SK-N-SH (cell line): Measurements from ENCODE around the gene PDHX. TPM values are rescaled to one million over a fixed set of nuclear protein-coding genes. Genes with fewer than 3 reads are reported as not detected.
"Not testable (repeated sequence)": the region's sequence is repeated elsewhere in the genome, so short reads cannot be mapped to it uniquely, and the experiment has no call there.

ENCODE experiments used
- CTCF ChIA-PET: fragments of 300-600, 350-600 bp; formaldehyde crosslinking; extraction: SDS; loops from one replicate; lab custom pipeline; 2021; lab: Yijun Ruan, JAX
- POLR2A ChIA-PET: fragments of 350-600 bp; sonication (Branson Sonifier 250); formaldehyde crosslinking; extraction: SDS; loops from one replicate; lab custom pipeline; 2020; ENCODE audit warnings: antibody characterized with exemption, inconsistent platforms; lab: Yijun Ruan, JAX
- DNase-seq: peaks from one replicate; pipeline ENCODE4 v3.0.0; 2012
- H2AFZ ChIP-seq: fragments of 200-600 bp; sonication (generic); 2 replicates; pipeline ENCODE4 v1.8.1; 2016; ENCODE audit warnings: antibody characterized with exemption, mild to moderate bottlenecking, low read depth
- H3F3A ChIP-seq: fragments of 200-600 bp; sonication (generic); replicated peaks from 2 replicates; pipeline ENCODE3; 2016; ENCODE audit warnings: antibody characterized with exemption, mild to moderate bottlenecking; ENCODE audit not compliant: insufficient read depth
- H3K27ac ChIP-seq, 2 experiments: fragments of 200-500 bp in 1 of 2; fragments of 200-600 bp in 1 of 2; sonication (Bioruptor generic) in 1 of 2; sonication (generic), shearing (Covaris generic) in 1 of 2; 2 replicates each; pipeline versions ENCODE4 v1.5.1 to v1.6.1; 2014 to 2016; ENCODE audit warnings: low read depth in 2 of 2, inconsistent platforms in 1 of 2, low read length in 1 of 2, mild to moderate bottlenecking in 1 of 2, mixed read lengths in 1 of 2
- H3K27me3 ChIP-seq: fragments of 200-600 bp; sonication (generic), shearing (Covaris generic); 2 replicates; pipeline ENCODE4 v1.6.1; 2016; ENCODE audit warnings: mixed run types; ENCODE audit not compliant: insufficient read depth
- H3K36me3 ChIP-seq, 2 experiments: fragments of 200-500 bp in 1 of 2; fragments of 200-600 bp in 1 of 2; sonication (Bioruptor generic) in 1 of 2; sonication (generic) in 1 of 2; replicated peaks in 1 of 2; 2 replicates each; pipeline versions ENCODE3 to v1.5.1; 2014 to 2016; ENCODE audit warnings: low read length in 1 of 2, mild to moderate bottlenecking in 1 of 2; ENCODE audit not compliant: insufficient read depth in 2 of 2, control insufficient read depth in 1 of 2
- H3K4me1 ChIP-seq, 2 experiments: fragments of 200-500 bp in 1 of 2; fragments of 200-600 bp in 1 of 2; sonication (Bioruptor generic) in 1 of 2; sonication (generic), shearing (Covaris generic) in 1 of 2; 2 replicates each; pipeline versions ENCODE4 v1.5.1 to v1.6.1; 2014 to 2016; ENCODE audit warnings: low read depth in 1 of 2, low read length in 1 of 2, mixed run types in 1 of 2; ENCODE audit not compliant: insufficient read depth in 2 of 2, control insufficient read depth in 1 of 2
- H3K4me2 ChIP-seq: fragments of 200-600 bp; sonication (generic), shearing (Covaris generic); 2 replicates; pipeline ENCODE4 v1.6.1; 2017; ENCODE audit warnings: mixed run types
- H3K4me3 ChIP-seq, 2 experiments: fragments of 200-500 bp in 1 of 2; fragments of 200-600 bp in 1 of 2; sonication (Bioruptor generic) in 1 of 2; sonication (generic), shearing (Covaris generic) in 1 of 2; 2 replicates each; pipeline versions ENCODE4 v1.5.1 to v1.8.1; 2014 to 2016; ENCODE audit warnings: low read depth in 2 of 2, inconsistent platforms in 1 of 2, low read length in 1 of 2, mild to moderate bottlenecking in 1 of 2, mixed read lengths in 1 of 2, moderate library complexity in 1 of 2
- H3K79me2 ChIP-seq: fragments of 200-600 bp; sonication (generic); 2 replicates; pipeline ENCODE4 v1.8.1; 2017; ENCODE audit warnings: mild to moderate bottlenecking; ENCODE audit not compliant: insufficient read depth
- H3K9ac ChIP-seq: fragments of 200-600 bp; sonication (generic); 2 replicates; pipeline ENCODE4 v1.6.1; 2017; ENCODE audit warnings: mixed run types
- H3K9me2 ChIP-seq: fragments of 200-600 bp; sonication (generic); 2 replicates; pipeline ENCODE4 v1.6.1; 2017; ENCODE audit warnings: mixed run types
- H3K9me3 ChIP-seq: fragments of 200-600 bp; sonication (generic); 2 replicates; pipeline ENCODE4 v1.6.1; 2017; ENCODE audit warnings: mixed run types, mild to moderate bottlenecking, moderate library complexity
- H4K20me1 ChIP-seq: fragments of 200-600 bp; sonication (generic); 2 replicates; pipeline ENCODE4 v1.6.1; 2017; ENCODE audit warnings: mild to moderate bottlenecking, mixed run types; ENCODE audit not compliant: insufficient read depth
- CHD2 ChIP-seq: fragments of 150-350 bp; IDR thresholded peaks from 2 replicates; pipeline ENCODE4 v1.6.1; 2018; ENCODE audit warnings: low read length; ENCODE audit not compliant: partially characterized antibody
- EZH2phosphoT487 ChIP-seq: fragments of 200-600 bp; sonication (generic); IDR thresholded peaks from 2 replicates; pipeline ENCODE4 v1.6.1; 2017; ENCODE audit warnings: low read depth, mixed run types, mild to moderate bottlenecking, antibody characterized with exemption, moderate library complexity, borderline replicate concordance
- FOXM1 ChIP-seq: IDR thresholded peaks from 2 replicates; pipeline ENCODE4 v1.4.0; 2012; ENCODE audit warnings: low read depth, mild to moderate bottlenecking
- GABPA ChIP-seq: IDR thresholded peaks from 2 replicates; pipeline ENCODE4 v1.4.0; 2012; ENCODE audit warnings: low read depth, mild to moderate bottlenecking
- GATA2 ChIP-seq: sonication (generic); formaldehyde crosslinking; IDR thresholded peaks from 2 replicates; pipeline ENCODE4 v1.5.0; 2020; ENCODE audit warnings: mild to moderate bottlenecking, missing genetic modification reagents
- IRF3 ChIP-seq: fragments of 150-350 bp; IDR thresholded peaks from 2 replicates; pipeline ENCODE4 v1.6.1; 2016; ENCODE audit warnings: mild to moderate bottlenecking, low read depth, low read length
- MAX ChIP-seq: IDR thresholded peaks from 2 replicates; pipeline ENCODE4 v1.4.0; 2012; ENCODE audit warnings: low read depth
- MXI1 ChIP-seq: IDR thresholded peaks from 2 replicates; pipeline ENCODE4 v1.6.1; 2012; ENCODE audit warnings: mild to moderate bottlenecking, low read depth, low read length, improper control_type of control experiment
- NFIC ChIP-seq: IDR thresholded peaks from 2 replicates; pipeline ENCODE4 v1.4.0; 2012; ENCODE audit warnings: borderline replicate concordance
- PBX3 ChIP-seq: IDR thresholded peaks from 2 replicates; pipeline ENCODE4; 2012
- RAD21 ChIP-seq: IDR thresholded peaks from 2 replicates; pipeline ENCODE4 v1.6.1; 2012; ENCODE audit warnings: mild to moderate bottlenecking, low read length
- RFX5 ChIP-seq: IDR thresholded peaks from 2 replicates; pipeline ENCODE4 v1.6.1; 2012; ENCODE audit warnings: mild to moderate bottlenecking, improper control_type of control experiment, low read length
- RXRA ChIP-seq: IDR thresholded peaks from 2 replicates; pipeline ENCODE4 v1.4.0; 2012; ENCODE audit warnings: low read depth, mild to moderate bottlenecking, borderline replicate concordance
- SIN3A ChIP-seq: IDR thresholded peaks from 2 replicates; pipeline ENCODE4 v1.6.1; 2012; ENCODE audit warnings: low read depth, mild to moderate bottlenecking, low read length, moderate library complexity, borderline replicate concordance
- TAF1 ChIP-seq: IDR thresholded peaks from 2 replicates; pipeline ENCODE4 v1.6.1; 2012; ENCODE audit warnings: low read depth, mild to moderate bottlenecking, low read length, moderate library complexity, borderline replicate concordance
- TCF12 ChIP-seq: IDR thresholded peaks from 2 replicates; pipeline ENCODE4 v1.4.0; 2012
- TEAD4 ChIP-seq: IDR thresholded peaks from 2 replicates; pipeline ENCODE4 v1.4.0; 2012; ENCODE audit warnings: mild to moderate bottlenecking, borderline replicate concordance; ENCODE audit not compliant: insufficient read depth
- USF1 ChIP-seq: IDR thresholded peaks from 2 replicates; pipeline ENCODE4 v1.4.0; 2012; ENCODE audit warnings: low read depth, borderline replicate concordance
- ZBTB33 ChIP-seq: IDR thresholded peaks from 2 replicates; pipeline ENCODE4 v1.4.0; 2012; ENCODE audit warnings: low read depth, borderline replicate concordance
- WGBS: methylation state at CpG from one replicate; pipeline ENCODE4 v1.1.6; 2017; ENCODE audit warnings: low lambda C conversion rate; 5-methylcytosine and 5-hydroxymethylcytosine counted together
- polyA plus RNA-seq, 3 experiments: library from polyadenylated mRNA; depleted of rRNA; stranded (reverse); fragments of >200 nt; gene quantifications; 2 replicates each; pipeline ENCODE4 v1.2.3, GENCODE V29; 2012

Gene PDHX
- polyA plus RNA-seq, 1 of the 3 experiments (the other 2 are of a cell fraction), result 14.8 TPM

GRCh38 chr11:34893416-34893815 is 23.0 kb upstream of the PDHX start:
- Histone ChIP-seq H3K9ac (no peak overlapping the region), H2AFZ (no peak overlapping the region), H3K9me3 (no peaks in the 10 kb centered on the region), H3F3A (no peaks in the 10 kb centered on the region), H3K4me3 (no peak overlapping the region), H4K20me1 (peaks cover 4% of the 10 kb centered on the region; the same call in 1 of the 2 replicates), H3K79me2 (no peaks in the 10 kb centered on the region), H3K27me3 (no peaks in the 10 kb centered on the region), H3K4me1 (no peaks in the 10 kb centered on the region), H3K9me2 (no peaks in the 10 kb centered on the region), H3K36me3 (peaks cover 3 to 7% of the 10 kb centered on the region in 2 experiments), H3K4me2 (no peak overlapping the region), H3K27ac (no peak overlapping the region)
- TF ChIP-seq USF1 (no peak), RAD21 (no peak), TCF12 (no peak), RFX5 (no peak), MAX (no peak), FOXM1 (no peak), GATA2 (CRISPR knock-in tag) (no peak), PBX3 (no peak), GABPA (no peak), MXI1 (no peak), IRF3 (no peak), ZBTB33 (no peak), TEAD4 (no peak), SIN3A (no peak), NFIC (no peak), TAF1 (no peak), CHD2 (no peak), RXRA (no peak), EZH2phosphoT487 (no peak)
- POLR2A ChIA-PET, result no interaction called here
- CTCF ChIA-PET, result interaction anchor here (5.3 kb wide), 1 partner anchor 306 kb away, joined by 88 read pairs; no protein-coding TSS in a partner anchor
- WGBS, result 88% methylated on average over 1 of the region's 1 CpG
- DNase-seq, result no peak

- H3K9me2 ChIP-seq, H3K4me1 ChIP-seq, H3K4me2 ChIP-seq, H2AFZ ChIP-seq, H4K20me1 ChIP-seq, H3K4me3 ChIP-seq, POLR2A ChIA-PET, H3K36me3 ChIP-seq, H3K27ac ChIP-seq, DNase-seq, H3K9ac ChIP-seq, H3F3A ChIP-seq, H3K27me3 ChIP-seq: not testable (repeated sequence)
- Histone ChIP-seq H3K9me3 (peaks cover 14% of the 10 kb centered on the region), H3K79me2 (peaks cover 21% of the 10 kb centered on the region; the same call in 1 of the 2 replicates)
- CTCF ChIA-PET, result interaction anchor here (7.0 kb wide), 1 partner anchor 310 kb away, joined by 30 read pairs; no protein-coding TSS in a partner anchor
- WGBS, result 98% methylated on average over 3 of the region's 3 CpGs
Observed at GRCh38 chr11:34896191-34896590, 20.2 kb upstream of the PDHX start.
